GM23338 (cell line): Measurements from ENCODE around the gene GPR37L1. TPM values are rescaled to one million over a fixed set of nuclear protein-coding genes. Genes with fewer than 3 reads are reported as not detected.

Experiments
- ATAC-seq: fragments of 200-7000 bp; cut with Tn5 transposase; 3 replicates; pipeline ENCODE4 v1.9.1; 2020
- DNase-seq: peaks from one replicate; pipeline ENCODE4 v3.0.0-alpha.2; 2015; ENCODE audit warnings: low spot score
- H2AFZ ChIP-seq: fragments of 200-600 bp; sonication (generic); 2 replicates; pipeline ENCODE4 v1.8.0; 2016; ENCODE audit warnings: antibody characterized with exemption, mild to moderate bottlenecking, moderate library complexity
- H3F3A ChIP-seq: fragments of 200-600 bp; sonication (generic); replicated peaks from 2 replicates; pipeline ENCODE4 v1.8.0; 2017; ENCODE audit warnings: antibody characterized with exemption, mixed run types, low read depth
- H3K27ac ChIP-seq: fragments of 200-600 bp; sonication (generic); 2 replicates; pipeline ENCODE4 v1.6.1; 2016; ENCODE audit warnings: low read depth
- H3K27me3 ChIP-seq: fragments of 200-600 bp; sonication (generic); 2 replicates; pipeline ENCODE4 v1.8.0; 2016; ENCODE audit warnings: mild to moderate bottlenecking, mixed run types, moderate library complexity; ENCODE audit not compliant: insufficient read depth
- H3K36me3 ChIP-seq: fragments of 200-600 bp; sonication (generic); 2 replicates; pipeline ENCODE4 v1.8.0; 2016; ENCODE audit warnings: mild to moderate bottlenecking; ENCODE audit not compliant: insufficient read depth
- H3K4me1 ChIP-seq: fragments of 200-600 bp; sonication (generic); 2 replicates; pipeline ENCODE4 v1.8.0; 2016; ENCODE audit warnings: mild to moderate bottlenecking, moderate library complexity; ENCODE audit not compliant: insufficient read depth
- H3K4me2 ChIP-seq: fragments of 200-600 bp; sonication (generic); 2 replicates; pipeline ENCODE4 v1.7.1; 2017; ENCODE audit warnings: mixed run types
- H3K4me3 ChIP-seq: fragments of 200-600 bp; sonication (generic); 2 replicates; pipeline ENCODE4 v1.6.1; 2016; ENCODE audit warnings: mixed run types
- H3K79me2 ChIP-seq: fragments of 200-600 bp; sonication (generic); replicated peaks from 2 replicates; pipeline ENCODE4 v1.8.0; 2017; ENCODE audit warnings: mild to moderate bottlenecking; ENCODE audit not compliant: insufficient read depth
- H3K9me2 ChIP-seq: fragments of 200-600 bp; sonication (generic); 2 replicates; pipeline ENCODE4 v1.8.0; 2017; ENCODE audit not compliant: insufficient read depth
- H4K20me1 ChIP-seq: fragments of 200-600 bp; sonication (generic); replicated peaks from 2 replicates; pipeline ENCODE4 v1.8.0; 2017; ENCODE audit warnings: mild to moderate bottlenecking; ENCODE audit not compliant: insufficient read depth
- H3K27ac Mint-ChIP-seq: 2 replicates; pipeline ENCODE4 v1.8.0; 2020; ENCODE audit warnings: inconsistent platforms, mild to moderate bottlenecking, moderate library complexity, mixed read lengths
- H3K27me3 Mint-ChIP-seq: 3 replicates; pipeline ENCODE4 v1.8.0; 2022; ENCODE audit warnings: low read depth, mild to moderate bottlenecking, moderate library complexity, mixed read lengths, inconsistent platforms; ENCODE audit not compliant: insufficient read depth, poor library complexity
- H3K36me3 Mint-ChIP-seq: 3 replicates; pipeline ENCODE4 v1.8.0; 2021; ENCODE audit warnings: low read depth, mild to moderate bottlenecking, inconsistent platforms, moderate library complexity, mixed read lengths
- H3K4me1 Mint-ChIP-seq: 3 replicates; pipeline ENCODE4 v1.8.0; 2020; ENCODE audit warnings: mild to moderate bottlenecking, inconsistent platforms, mixed read lengths
- H3K4me3 Mint-ChIP-seq: 3 replicates; pipeline ENCODE4 v1.8.0; 2021; ENCODE audit warnings: moderate library complexity, mild to moderate bottlenecking, inconsistent platforms, mixed read lengths
- H3K9me3 Mint-ChIP-seq: 3 replicates; pipeline ENCODE4 v1.8.0; 2020; ENCODE audit warnings: moderate library complexity, mild to moderate bottlenecking, inconsistent platforms, mixed read lengths
- CREB1 ChIP-seq: fragments of 250-450 bp; sonication (Bioruptor Pico); IDR thresholded peaks from 2 replicates; pipeline ENCODE4 v1.5.0; 2020; ENCODE audit warnings: low read depth, mild to moderate bottlenecking, moderate library complexity
- ETS1 ChIP-seq: IDR thresholded peaks from 2 replicates; pipeline ENCODE4 v1.6.1; 2016; ENCODE audit warnings: antibody characterized with exemption
- EZH2 ChIP-seq: fragments of 200-600 bp; sonication (generic); IDR thresholded peaks from one replicate; pipeline ENCODE4 v1.8.0; 2017; ENCODE audit warnings: antibody characterized with exemption, mild to moderate bottlenecking, low read depth; ENCODE audit not compliant: unreplicated experiment
- JUNB ChIP-seq: IDR thresholded peaks from one replicate; pipeline ENCODE4 v1.6.1; 2016; ENCODE audit warnings: antibody characterized with exemption; ENCODE audit not compliant: unreplicated experiment
- POLR2AphosphoS5 ChIP-seq: IDR thresholded peaks from 2 replicates; pipeline ENCODE4 v1.6.1; 2016; ENCODE audit warnings: antibody characterized with exemption, low read depth
- REST ChIP-seq: IDR thresholded peaks from one replicate; pipeline ENCODE4 v1.6.1; 2018; ENCODE audit warnings: antibody characterized with exemption; ENCODE audit not compliant: unreplicated experiment
- ZNF114 ChIP-seq: fragments of 250-450 bp; sonication (Bioruptor Pico); IDR thresholded peaks from 2 replicates; pipeline ENCODE4 v1.5.0; 2020; ENCODE audit warnings: mild to moderate bottlenecking, moderate library complexity
- ZNF331 ChIP-seq: fragments of 250-450 bp; sonication (Bioruptor Pico); IDR thresholded peaks from 2 replicates; pipeline ENCODE4 v1.5.0; 2020; ENCODE audit warnings: low read depth, mild to moderate bottlenecking, moderate library complexity
- polyA plus RNA-seq: library from polyadenylated mRNA; unstranded; fragments of >200 nt; fragmentation: Nextera tagmentation; extraction: Ambion mirVana; gene quantifications from 2 replicates; pipeline ENCODE4 v1.2.1, GENCODE V29; 2016
- total RNA-seq: library from RNA; depleted of rRNA; stranded (reverse); fragments of >200 nt; shearing (Covaris generic); gene quantifications from 2 replicates; pipeline ENCODE4 v1.2.3, GENCODE V29; 2014
- TF ChIP-seq, protein P1 (sequence below), 2 experiments: fragments of 200-600 bp in 1 of 2; sonication (generic) in 1 of 2; conservative IDR thresholded peaks; 2 replicates each; pipeline versions ENCODE4 v1.5.1 to v1.6.1; 2016 to 2017; ENCODE audit warnings: antibody characterized with exemption in 2 of 2, low read depth in 2 of 2, mild to moderate bottlenecking in 2 of 2, moderate library complexity in 1 of 2
- TF ChIP-seq, protein P2 (sequence below): fragments of 250-450 bp; sonication (Bioruptor Pico); IDR thresholded peaks from 2 replicates; pipeline ENCODE4 v1.5.0; 2020; ENCODE audit warnings: mild to moderate bottlenecking, moderate library complexity

Gene GPR37L1
- total and polyA plus RNA-seq, 2 experiments from 2014 or later: 0.08 to 0.21 TPM

DNA sequence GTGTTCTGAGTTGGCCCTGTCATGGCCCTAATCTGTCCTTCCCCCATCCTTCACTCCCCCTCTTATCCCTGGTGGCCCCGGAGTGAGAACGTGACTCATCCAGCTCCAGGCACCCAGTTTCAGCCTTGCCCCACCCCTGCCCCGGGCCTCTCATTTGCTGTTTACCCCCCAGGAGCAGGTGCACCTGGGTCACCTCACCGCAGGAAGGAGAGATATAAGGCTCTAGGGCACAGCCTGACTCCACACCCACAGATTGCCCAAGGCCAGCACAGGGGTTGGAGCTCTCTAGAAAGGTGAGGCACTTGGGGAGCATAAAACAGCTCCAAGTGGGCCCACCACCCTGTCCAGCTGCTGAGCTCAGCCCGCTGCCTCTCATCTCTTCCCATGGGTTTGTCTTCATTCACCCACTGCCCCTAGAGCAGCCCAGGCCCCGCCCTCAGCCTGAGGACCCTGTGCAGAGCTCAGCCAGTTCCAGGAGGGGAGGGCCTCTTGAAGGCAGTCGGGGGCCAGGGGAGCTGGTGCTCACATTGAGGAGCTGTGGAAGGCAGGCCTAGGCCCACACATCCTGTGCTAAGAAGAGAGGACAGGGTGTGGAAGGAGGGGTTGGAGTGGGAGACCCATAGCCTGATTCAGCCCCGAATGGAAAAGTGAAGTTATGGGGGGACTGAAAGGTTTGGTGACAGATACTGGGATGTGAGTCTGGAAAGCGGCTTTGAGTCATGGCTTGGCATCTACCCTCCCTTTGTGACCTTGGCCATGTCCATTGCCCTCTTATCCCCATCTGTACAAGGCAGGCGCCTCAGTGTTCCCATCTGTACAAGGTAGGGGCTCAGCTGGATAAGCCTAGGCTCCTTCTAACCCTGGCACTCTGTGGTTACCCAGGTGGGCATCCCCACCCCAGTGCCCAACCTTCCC lies 16.1 kb upstream of the GPR37L1 start:
- peak overlapping the region; percentile 5; the same call in 1 of the 2 replicates for H3K27ac ChIP-seq

More for the DNA sequence above, 16.1 kb upstream of the GPR37L1 start:
- ATAC-seq (peak; percentile 11), DNase-seq (no peak)
- Histone ChIP-seq H3K36me3 (no peaks in the 10 kb centered on the region), H4K20me1 (no peaks in the 10 kb centered on the region), H3K4me3 (no peak overlapping the region), H3K79me2 (no peaks in the 10 kb centered on the region), H3K27me3 (no peaks in the 10 kb centered on the region), H3F3A (no peaks in the 10 kb centered on the region), H3K4me1 (peaks cover 8% of the 10 kb centered on the region), H3K4me2 (peak overlapping the region; percentile 23; the same call in 1 of the 2 replicates), H3K9me2 (no peaks in the 10 kb centered on the region), H2AFZ (no peak overlapping the region)
- no peaks in the 10 kb centered on the region for H3K36me3 Mint-ChIP-seq
- peaks cover 26% of the 10 kb centered on the region for H3K4me1 Mint-ChIP-seq
- H3K27me3 Mint-ChIP-seq: peaks cover 6% of the 10 kb centered on the region
- no peaks in the 10 kb centered on the region for H3K9me3 Mint-ChIP-seq
- no peak overlapping the region for H3K4me3 Mint-ChIP-seq
- TF ChIP-seq CREB1 (CRISPR knock-in tag) (no peak), REST (no peak), JUNB (no peak), ETS1 (no peak), ZNF331 (no peak), EZH2 (no peak), ZNF114 (no peak), POLR2AphosphoS5 (no peak)
- TF ChIP-seq, protein P1, sequence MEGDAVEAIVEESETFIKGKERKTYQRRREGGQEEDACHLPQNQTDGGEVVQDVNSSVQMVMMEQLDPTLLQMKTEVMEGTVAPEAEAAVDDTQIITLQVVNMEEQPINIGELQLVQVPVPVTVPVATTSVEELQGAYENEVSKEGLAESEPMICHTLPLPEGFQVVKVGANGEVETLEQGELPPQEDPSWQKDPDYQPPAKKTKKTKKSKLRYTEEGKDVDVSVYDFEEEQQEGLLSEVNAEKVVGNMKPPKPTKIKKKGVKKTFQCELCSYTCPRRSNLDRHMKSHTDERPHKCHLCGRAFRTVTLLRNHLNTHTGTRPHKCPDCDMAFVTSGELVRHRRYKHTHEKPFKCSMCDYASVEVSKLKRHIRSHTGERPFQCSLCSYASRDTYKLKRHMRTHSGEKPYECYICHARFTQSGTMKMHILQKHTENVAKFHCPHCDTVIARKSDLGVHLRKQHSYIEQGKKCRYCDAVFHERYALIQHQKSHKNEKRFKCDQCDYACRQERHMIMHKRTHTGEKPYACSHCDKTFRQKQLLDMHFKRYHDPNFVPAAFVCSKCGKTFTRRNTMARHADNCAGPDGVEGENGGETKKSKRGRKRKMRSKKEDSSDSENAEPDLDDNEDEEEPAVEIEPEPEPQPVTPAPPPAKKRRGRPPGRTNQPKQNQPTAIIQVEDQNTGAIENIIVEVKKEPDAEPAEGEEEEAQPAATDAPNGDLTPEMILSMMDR (conservative IDR thresholded peaks at IDR 0.05; ENCODE audit: low read depth in 2 of 2): no peak
- TF ChIP-seq, protein P2, sequence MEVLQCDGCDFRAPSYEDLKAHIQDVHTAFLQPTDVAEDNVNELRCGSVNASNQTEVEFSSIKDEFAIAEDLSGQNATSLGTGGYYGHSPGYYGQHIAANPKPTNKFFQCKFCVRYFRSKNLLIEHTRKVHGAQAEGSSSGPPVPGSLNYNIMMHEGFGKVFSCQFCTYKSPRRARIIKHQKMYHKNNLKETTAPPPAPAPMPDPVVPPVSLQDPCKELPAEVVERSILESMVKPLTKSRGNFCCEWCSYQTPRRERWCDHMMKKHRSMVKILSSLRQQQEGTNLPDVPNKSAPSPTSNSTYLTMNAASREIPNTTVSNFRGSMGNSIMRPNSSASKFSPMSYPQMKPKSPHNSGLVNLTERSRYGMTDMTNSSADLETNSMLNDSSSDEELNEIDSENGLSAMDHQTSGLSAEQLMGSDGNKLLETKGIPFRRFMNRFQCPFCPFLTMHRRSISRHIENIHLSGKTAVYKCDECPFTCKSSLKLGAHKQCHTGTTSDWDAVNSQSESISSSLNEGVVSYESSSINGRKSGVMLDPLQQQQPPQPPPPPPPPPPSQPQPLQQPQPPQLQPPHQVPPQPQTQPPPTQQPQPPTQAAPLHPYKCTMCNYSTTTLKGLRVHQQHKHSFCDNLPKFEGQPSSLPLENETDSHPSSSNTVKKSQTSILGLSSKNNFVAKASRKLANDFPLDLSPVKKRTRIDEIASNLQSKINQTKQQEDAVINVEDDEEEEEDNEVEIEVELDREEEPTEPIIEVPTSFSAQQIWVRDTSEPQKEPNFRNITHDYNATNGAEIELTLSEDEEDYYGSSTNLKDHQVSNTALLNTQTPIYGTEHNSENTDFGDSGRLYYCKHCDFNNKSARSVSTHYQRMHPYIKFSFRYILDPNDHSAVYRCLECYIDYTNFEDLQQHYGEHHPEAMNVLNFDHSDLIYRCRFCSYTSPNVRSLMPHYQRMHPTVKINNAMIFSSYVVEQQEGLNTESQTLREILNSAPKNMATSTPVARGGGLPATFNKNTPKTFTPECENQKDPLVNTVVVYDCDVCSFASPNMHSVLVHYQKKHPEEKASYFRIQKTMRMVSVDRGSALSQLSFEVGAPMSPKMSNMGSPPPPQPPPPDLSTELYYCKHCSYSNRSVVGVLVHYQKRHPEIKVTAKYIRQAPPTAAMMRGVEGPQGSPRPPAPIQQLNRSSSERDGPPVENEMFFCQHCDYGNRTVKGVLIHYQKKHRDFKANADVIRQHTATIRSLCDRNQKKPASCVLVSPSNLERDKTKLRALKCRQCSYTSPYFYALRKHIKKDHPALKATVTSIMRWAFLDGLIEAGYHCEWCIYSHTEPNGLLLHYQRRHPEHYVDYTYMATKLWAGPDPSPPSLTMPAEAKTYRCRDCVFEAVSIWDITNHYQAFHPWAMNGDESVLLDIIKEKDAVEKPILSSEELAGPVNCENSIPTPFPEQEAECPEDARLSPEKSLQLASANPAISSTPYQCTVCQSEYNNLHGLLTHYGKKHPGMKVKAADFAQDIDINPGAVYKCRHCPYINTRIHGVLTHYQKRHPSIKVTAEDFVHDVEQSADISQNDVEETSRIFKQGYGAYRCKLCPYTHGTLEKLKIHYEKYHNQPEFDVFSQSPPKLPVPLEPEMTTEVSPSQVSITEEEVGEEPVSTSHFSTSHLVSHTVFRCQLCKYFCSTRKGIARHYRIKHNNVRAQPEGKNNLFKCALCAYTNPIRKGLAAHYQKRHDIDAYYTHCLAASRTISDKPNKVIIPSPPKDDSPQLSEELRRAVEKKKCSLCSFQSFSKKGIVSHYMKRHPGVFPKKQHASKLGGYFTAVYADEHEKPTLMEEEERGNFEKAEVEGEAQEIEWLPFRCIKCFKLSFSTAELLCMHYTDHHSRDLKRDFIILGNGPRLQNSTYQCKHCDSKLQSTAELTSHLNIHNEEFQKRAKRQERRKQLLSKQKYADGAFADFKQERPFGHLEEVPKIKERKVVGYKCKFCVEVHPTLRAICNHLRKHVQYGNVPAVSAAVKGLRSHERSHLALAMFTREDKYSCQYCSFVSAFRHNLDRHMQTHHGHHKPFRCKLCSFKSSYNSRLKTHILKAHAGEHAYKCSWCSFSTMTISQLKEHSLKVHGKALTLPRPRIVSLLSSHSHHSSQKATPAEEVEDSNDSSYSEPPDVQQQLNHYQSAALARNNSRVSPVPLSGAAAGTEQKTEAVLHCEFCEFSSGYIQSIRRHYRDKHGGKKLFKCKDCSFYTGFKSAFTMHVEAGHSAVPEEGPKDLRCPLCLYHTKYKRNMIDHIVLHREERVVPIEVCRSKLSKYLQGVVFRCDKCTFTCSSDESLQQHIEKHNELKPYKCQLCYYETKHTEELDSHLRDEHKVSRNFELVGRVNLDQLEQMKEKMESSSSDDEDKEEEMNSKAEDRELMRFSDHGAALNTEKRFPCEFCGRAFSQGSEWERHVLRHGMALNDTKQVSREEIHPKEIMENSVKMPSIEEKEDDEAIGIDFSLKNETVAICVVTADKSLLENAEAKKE (CRISPR knock-in tag): no peak
- no peak overlapping the region for H3K27ac Mint-ChIP-seq
